ENCODE results near the gene RYR1. TPM values are rescaled to one million over a fixed set of nuclear protein-coding genes. Genes with fewer than 3 reads are reported as not detected.

The RYR1 gene
- total and polyA plus RNA-seq, 10 of the 15 experiments (the other 5 are each of a cell fraction or from before 2014, with no cell fraction given), result under 0.01 to 0.32 (median 0.07) TPM; not detected in 1

- CTCF ChIA-PET, result interaction anchor here (1.0 to 7.2 kb wide), 3 partner anchors 10 to 80 kb away, joined by 5 to 67 read pairs (median 27); no protein-coding TSS in a partner anchor
- DNase-seq (ENCODE audit: low read depth, low spot score), result no peak
- no peak overlapping the region; the same call in 1 of the 2 replicates for H3K4me2 ChIP-seq (ENCODE audit: control insufficient read depth, insufficient read depth)
- H3K9ac ChIP-seq (ENCODE audit: control insufficient read depth, insufficient read depth, low read length), result no peak overlapping the region
- FAIRE-seq, result no peak
- H3K4me3 ChIP-seq, result no peak overlapping the region
- POLR2A ChIA-PET, result interaction anchor here (1.6 to 12.2 kb wide), 2 partner anchors 62 to 294 kb away, joined by 4 to 135 read pairs; partner anchors contain the start of genes EIF3K and MAP4K1
- no peaks in the 10 kb centered on the region for H4K20me1 ChIP-seq (ENCODE audit: control insufficient read depth, insufficient read depth)
- intact Hi-C loops (cut with micrococcal nuclease; ENCODE audit: unreplicated experiment), result no loop called here
- TF ChIP-seq SUZ12 (IDR thresholded peaks at IDR 0.05; ENCODE audit: unreplicated experiment), result no peak
- TF ChIP-seq NBN (IDR thresholded peaks at IDR 0.05), result 0 out of 2 replicates have a peak, but pooled peaks have one; percentile 41
- TF ChIP-seq BHLHE40 (IDR thresholded peaks at IDR 0.05; ENCODE audit: borderline replicate concordance in 1 of 2, low read depth in 2 of 2, low read length in 1 of 2), result peak; percentile 41 to 81; a peak in 3 of 4 replicates
- TF ChIP-seq MTA2 (IDR thresholded peaks at IDR 0.05; ENCODE audit: low read depth), result 0 out of 2 replicates have a peak, but pooled peaks have one; percentile 31
- peak; percentile 52; the same call in 1 of the 2 replicates for TF ChIP-seq ATF7 (IDR thresholded peaks at IDR 0.05; ENCODE audit: low read depth)
- TF ChIP-seq MEF2A (IDR thresholded peaks at IDR 0.05; ENCODE audit: insufficient read depth, low read depth, low read length), result no peak
- no peak for TF ChIP-seq STAT1 (conservative IDR thresholded peaks at IDR 0.05)
- peak; percentile 21; the same call in 1 of the 2 replicates for TF ChIP-seq RUNX3 (IDR thresholded peaks at IDR 0.05; ENCODE audit: low read length)
- TF ChIP-seq HDGF (IDR thresholded peaks at IDR 0.05), result 0 out of 2 replicates have a peak, but pooled peaks have one; percentile 34
- 0 out of 2 replicates have a peak, but pooled peaks have one; percentile 19 for TF ChIP-seq MLLT1 (IDR thresholded peaks at IDR 0.05)
- H2AFZ ChIP-seq (ENCODE audit: control insufficient read depth, low read depth, low read length), result no peak overlapping the region
- no peak overlapping the region for H3K27ac ChIP-seq (ENCODE audit: control insufficient read depth, insufficient read depth)
- SMC1A ChIA-PET (ENCODE audit: uncharacterized antibody, unreplicated experiment), result interaction anchor here (1.0 to 1.8 kb wide), 3 partner anchors 10 to 62 kb away, joined by 4 to 22 read pairs (median 7); partner anchors contain the start of genes EIF3K and MAP4K1
- no peaks in the 10 kb centered on the region for H3K9me3 ChIP-seq (replicated peaks; ENCODE audit: control insufficient read depth, insufficient read depth, low read length)
- H3K27me3 ChIP-seq (replicated peaks in 1 of 2; ENCODE audit: control insufficient read depth in 2 of 2, insufficient read depth in 2 of 2, low read length in 1 of 2), result no peaks in the 10 kb centered on the region
- RAD21 ChIA-PET (ENCODE audit: unreplicated experiment), result interaction anchor here (0.6 to 11.1 kb wide), 4 partner anchors 10 to 152 kb away, joined by 3 to 135 read pairs (median 3); partner anchors contain the start of genes EIF3K, FAM98C and MAP4K1
- peaks cover 53% of the 10 kb centered on the region for H3K4me1 ChIP-seq (ENCODE audit: control insufficient read depth, insufficient read depth, low read length)
- ATAC-seq, result no peak
- no TSS peak for BruUV-seq (replicated peaks)
- in situ Hi-C loops (cut with MboI), result no loop called here
- H3K36me3 ChIP-seq (ENCODE audit: control insufficient read depth in 2 of 2, insufficient read depth in 2 of 2, low read length in 1 of 2), result no peaks in the 10 kb centered on the region
- WGBS (ENCODE audit: insufficient coverage, insufficient replicate concordance, low lambda C conversion rate, missing lambda C conversion rate), result 77% methylated on average over 8 of the region's 8 CpGs
- no peaks in the 10 kb centered on the region for H3K79me2 ChIP-seq (ENCODE audit: control insufficient read depth, insufficient read depth, low read length)
These were observed 121.7 kb downstream of the RYR1 start for GRCh38 chr19:38555200-38555599.
